ENCODE data around the gene PSD2.

- TF ChIP-seq POLR2A (IDR thresholded peaks at IDR 0.05) (no peak), CTCF (IDR thresholded peaks at IDR 0.05) (no peak)
Observed at GRCh38 chr5:139854029-139854605, 58.5 kb downstream of the PSD2 start.

Data from heart left ventricle (tissue), 13 donors.